NCI-H524 treated with DMSO at 0.1 percent for 48 hours (cell line): ENCODE measurements around the gene DHX16.

Experiments
- DNase-seq: peaks from one replicate; lab custom pipeline; 2025; lab: John Stamatoyannopoulos, UW

Gene DHX16

DNA sequence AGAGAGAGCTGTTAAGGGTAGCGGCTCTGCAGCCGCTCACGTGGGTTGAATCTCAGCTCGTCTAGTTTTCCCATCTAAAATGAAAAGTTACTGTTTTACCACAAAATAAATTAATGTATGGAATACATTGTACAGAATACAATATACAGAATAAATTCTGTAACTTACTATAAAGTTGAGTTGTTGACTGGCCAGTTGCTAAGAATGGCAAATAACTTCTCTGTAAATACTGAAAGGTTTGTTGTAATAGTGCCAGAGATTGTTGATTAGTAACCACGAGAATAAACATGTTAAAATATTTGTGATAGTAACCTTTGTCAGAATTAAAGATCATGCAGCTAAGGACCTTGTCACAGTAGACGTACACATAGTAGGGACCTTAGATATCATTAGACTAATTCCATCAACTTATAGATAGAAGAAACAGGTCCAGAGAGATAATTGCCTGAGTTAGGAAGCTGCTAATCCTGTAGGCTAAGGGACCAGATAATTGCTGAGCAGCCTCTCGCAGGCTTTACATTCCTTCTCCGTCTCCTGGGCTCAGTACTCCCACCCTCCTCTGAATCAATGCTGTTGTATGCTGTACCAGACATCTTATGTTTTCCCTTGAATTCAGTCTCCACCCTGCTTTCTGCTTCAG, 18.5 kb upstream of the DHX16 start:
- DNase-seq = no peak

GRCh38 chr6:30690403-30691207, 17.8 kb upstream of the DHX16 start, which contains the start of gene NRM:
TSS of gene NRM (minus strand) at chr6:30690984. CDS start at chr6:30690974, 10 bp downstream.
- peak; percentile 56 for DNase-seq

GRCh38 chr6:30689985-30690384, 17.2 kb upstream of the DHX16 start:
- DNase-seq = no peak

DNA sequence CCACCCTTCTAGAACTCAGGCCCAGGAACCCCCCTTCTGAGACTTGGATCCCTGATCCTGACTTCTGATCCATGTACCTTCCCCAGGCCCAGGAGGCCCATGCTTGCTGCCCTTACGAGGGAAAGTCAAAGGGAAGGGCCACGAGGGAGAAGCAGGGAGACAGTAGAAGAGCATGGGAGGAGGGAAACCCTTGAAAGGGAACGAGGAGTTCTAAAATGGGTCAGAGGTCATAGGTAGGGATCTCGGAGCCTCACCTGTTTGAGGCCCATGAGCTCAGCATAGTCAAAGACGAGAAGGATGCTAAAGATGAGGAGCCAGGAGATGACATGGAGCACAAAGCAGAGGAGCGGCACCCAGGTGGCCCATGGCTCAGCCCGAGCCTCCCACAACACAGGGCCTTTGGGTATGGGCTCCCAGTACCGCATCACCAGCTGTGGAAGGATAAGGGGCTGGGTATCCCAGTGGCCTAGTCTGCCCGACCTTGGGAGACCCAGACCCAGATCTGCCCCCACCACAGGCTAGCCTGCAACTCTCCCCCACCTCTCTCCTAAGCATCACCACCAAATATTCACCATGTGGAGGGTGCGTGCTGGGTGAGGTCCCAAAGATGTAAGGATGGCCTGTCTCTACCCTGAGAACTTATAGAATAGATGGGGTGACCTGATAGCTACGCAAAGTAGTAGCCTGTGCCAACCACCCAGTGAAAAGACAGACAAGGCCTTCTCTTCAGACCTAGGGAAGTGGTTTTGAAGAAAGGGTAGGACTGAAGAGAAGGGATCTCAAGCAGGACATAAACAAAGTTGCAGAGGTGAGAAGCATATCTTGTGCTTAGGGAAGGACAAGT, 16.4 kb upstream of the DHX16 start:
- no peak for DNase-seq

DNA sequence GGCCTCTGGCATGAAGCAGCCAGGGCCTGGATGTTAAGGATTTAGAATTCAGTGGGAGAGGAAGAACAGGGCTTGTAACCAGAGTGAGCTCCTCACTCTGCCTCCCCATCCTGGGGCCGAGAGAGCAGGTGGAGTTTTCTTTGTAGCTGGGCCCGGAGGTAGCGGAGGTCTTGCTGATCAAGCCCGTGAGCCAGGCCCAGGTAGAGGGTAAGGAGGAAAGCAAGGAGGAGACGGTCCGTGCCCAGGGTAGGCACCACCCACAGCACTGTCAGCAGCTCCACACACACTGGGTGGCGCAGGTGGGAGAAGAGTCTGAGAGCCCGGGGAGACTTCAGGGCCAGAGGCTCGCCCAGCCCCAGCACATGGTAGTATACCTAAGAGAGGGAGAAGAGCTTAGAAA, 15.8 kb upstream of the DHX16 start:
- DNase-seq = no peak

- no peak for DNase-seq
Measured at GRCh38 chr6:30687659-30688431, 15.0 kb upstream of the DHX16 start.

GRCh38 chr6:30686908-30687658, 14.3 kb upstream of the DHX16 start:
- peak; percentile 34 for DNase-seq

DNA sequence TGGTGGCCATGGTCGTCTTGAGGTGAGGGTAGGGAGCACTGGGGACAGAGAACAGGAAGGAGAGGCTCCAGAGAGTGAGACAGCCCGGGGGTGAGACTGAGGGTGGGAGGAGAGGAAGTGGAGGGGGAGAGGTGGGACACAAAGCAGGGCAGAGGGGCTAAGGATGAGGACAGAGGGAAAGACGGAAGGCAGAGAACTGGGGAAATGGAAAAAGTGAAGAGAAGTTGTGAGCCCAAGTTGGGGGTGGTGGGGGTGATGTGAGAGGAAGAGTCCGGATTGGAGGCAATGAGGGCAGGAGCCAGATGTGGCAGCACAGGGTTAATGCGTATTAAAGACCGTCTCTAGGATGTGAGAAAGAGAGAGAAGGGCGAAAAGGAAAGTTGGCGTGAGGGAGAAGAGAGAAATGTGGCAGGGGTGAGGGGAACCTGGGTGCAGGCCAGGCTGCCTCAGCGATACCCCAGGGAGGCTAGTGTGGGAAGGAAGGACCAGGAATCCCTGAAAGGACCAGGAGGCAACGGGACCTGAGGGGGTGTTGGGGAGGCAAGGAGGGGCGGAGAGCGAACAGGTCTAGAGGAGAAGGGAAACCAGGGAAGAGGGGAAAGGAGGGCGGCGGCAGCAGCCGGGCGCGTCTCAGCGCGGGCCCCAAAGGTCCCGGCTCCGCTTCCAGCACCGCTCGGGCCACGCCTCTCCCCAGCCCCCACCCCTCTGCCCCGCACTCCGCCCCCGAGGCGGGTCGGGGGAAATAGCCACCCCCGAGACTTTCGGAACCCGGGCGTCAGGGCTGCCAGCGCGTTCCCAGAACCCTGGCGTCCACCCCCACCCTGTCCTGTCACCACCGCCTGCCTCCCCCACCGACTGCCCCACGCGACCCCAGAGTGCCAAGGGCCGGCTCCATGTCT, 13.5 kb upstream of the DHX16 start, which contains the start of gene PPP1R18:
TSS of gene PPP1R18 (minus strand) at position 637 of the 899 bp plus-strand sequence. CDS start at position 10, 627 bp downstream.
- DNase-seq = no peak

GRCh38 chr6:30685157-30686008, 12.6 kb upstream of the DHX16 start:
- no peak for DNase-seq

GRCh38 chr6:30684386-30685156, 11.8 kb upstream of the DHX16 start:
- no peak for DNase-seq

- no peak for DNase-seq
Measured at GRCh38 chr6:30683980-30684338, 11.2 kb upstream of the DHX16 start.

DNA sequence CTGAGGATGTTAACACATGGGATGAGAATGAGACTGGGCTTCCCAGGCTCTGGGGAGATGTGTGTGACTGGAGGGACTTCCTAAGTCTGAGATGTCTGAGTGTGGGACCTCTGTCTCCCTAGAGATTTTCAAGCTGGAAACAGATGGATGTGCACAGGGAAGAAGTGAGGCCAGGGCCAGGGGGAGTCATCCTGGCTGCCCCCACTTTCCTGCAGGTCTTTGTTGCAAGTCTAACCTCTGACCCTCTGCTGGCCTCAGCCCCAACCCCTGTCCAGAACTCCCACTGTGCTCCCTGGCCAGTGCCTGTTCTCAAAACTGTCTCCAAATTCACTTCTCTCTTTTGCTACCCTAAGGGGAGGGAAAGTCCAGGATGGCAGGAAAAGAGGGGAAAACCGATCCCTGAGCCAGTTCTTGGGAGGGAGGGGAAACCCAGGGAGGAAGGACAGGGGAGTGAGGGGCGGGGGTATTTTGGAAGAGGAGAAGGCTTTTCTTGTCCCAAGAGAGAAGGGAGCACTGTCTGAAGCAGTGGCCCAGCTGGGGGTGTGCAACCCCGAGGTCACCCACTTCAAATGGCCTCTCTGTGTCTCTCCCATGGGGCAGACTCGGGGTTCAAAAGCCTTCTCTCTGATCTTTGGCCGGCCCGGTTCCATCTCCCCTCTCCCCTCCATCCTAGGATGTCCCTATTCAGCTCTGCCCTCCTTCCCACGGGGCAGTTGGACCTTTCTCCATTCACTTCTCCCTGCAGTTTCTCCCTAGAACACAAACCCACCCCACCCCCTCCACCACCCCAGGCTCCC, 10.6 kb upstream of the DHX16 start:
- DNase-seq = no peak

GRCh38 chr6:30682143-30683117, 9.6 kb upstream of the DHX16 start:
- DNase-seq = no peak

DNA sequence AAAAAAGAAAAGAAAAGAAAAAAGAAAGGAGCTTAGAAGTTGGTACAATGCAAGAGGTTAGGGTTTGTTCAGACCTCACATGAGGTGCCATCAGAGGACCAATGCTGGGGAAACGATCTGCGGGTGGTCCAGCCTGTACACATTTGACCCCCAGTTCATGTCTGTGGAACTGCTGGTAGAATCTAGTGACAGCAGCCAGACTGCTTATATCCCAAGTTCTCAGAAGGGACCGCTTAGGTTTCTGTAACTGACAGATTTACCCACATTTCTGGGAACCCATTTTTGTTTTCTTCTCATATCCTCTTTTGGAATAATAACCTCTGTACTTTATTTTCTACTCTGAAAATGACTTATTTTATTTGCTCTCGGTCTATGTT, 8.9 kb upstream of the DHX16 start:
- no peak for DNase-seq

DNA sequence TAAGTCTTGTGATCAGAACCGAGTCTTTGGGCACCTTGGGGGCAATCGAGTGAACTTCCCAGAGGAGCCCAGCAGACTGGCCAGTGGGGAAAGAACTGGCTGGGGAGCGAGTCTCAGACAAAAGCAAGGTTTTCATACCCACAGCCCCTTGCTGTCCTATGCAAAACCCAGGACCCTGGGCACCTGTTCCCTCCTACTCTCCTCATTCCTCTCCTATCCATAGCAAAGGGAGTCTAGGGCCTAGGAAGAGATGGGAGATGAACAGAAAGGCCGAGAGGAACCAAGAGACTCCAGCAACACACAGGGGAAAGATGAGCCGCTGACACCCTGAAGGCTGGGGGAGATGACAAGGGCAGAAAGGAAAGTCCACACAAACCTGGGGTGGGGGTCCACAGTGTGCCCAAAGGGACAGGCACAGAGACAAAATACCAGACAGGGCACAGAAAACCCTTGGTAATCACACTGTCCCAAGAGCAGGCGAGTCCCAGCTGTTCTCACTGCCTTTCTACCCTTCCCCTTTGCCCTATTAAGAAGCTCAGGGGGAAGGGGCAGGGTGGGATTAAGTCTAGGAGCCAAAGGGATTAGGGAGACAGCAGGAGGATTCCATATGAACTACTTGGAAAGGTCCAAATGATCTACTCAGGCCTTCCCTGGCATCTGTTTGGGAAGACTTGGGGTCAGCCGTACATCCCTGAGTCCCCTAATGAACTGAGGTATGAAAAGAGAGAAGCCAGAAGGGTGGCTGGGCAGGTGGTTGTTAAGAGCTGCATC, 7.1 kb upstream of the DHX16 start:
- peak; percentile 93 for DNase-seq
